ENCODE data around the gene TMEM108. TPM values are rescaled to one million over a fixed set of nuclear protein-coding genes. Genes with fewer than 3 reads are reported as not detected.

TMEM108 gene
- total and polyA plus RNA-seq, 2 of the 4 experiments (the other 2 are of a cell fraction), result 0.18 to 2.2 TPM

- no TSS peak for BruUV-seq (replicated peaks)
- no peak overlapping the region for H2AK5ac ChIP-seq (ENCODE audit: low read depth, low read length)
- H4K8ac ChIP-seq (ENCODE audit: low read depth in 2 of 2, low read length in 2 of 2), result no peak overlapping the region
- H3K14ac ChIP-seq (replicated peaks; ENCODE audit: low read depth, low read length), result no peak overlapping the region
- CTCF ChIA-PET, result no interaction called here
- H3K9ac ChIP-seq (ENCODE audit: low read depth, low read length), result no peak overlapping the region
- no peak for ATAC-seq (ENCODE audit: low read depth)
- no peak overlapping the region for H3K4ac ChIP-seq (ENCODE audit: low read depth, low read length)
- intact Hi-C loops (cut with micrococcal nuclease) (no loop called here), dilution Hi-C loops (cut with HindIII; ENCODE audit: low sequenced_read_pairs, unreplicated experiment) (no loop called here), in situ Hi-C loops (cut with MboI; ENCODE audit: low sequenced_read_pairs) (no loop called here)
- no peak overlapping the region for H3K56ac ChIP-seq (ENCODE audit: extremely low read depth, insufficient read depth, low read length)
- H3K23ac ChIP-seq (ENCODE audit: low read depth, low read length), result no peak overlapping the region
- no peak overlapping the region for H3K4me2 ChIP-seq (ENCODE audit: low read depth, low read length)
- H2BK5ac ChIP-seq (ENCODE audit: low read depth, low read length, poor library complexity, severe bottlenecking), result no peak overlapping the region
- POLR2A ChIA-PET (ENCODE audit: unreplicated experiment), result no interaction called here
- H3K4me1 ChIP-seq (ENCODE audit: control insufficient read depth, insufficient read depth, low read length), result no peaks in the 10 kb centered on the region
- no peak overlapping the region for H3K27ac ChIP-seq (ENCODE audit: insufficient read depth, low read length)
- no peak overlapping the region for H4K91ac ChIP-seq (ENCODE audit: insufficient read depth, low read depth, low read length)
- no peaks in the 10 kb centered on the region for H4K20me1 ChIP-seq (ENCODE audit: insufficient read depth, low read length)
- no peak overlapping the region for H2BK15ac ChIP-seq (ENCODE audit: low read depth, low read length)
- H3K27me3 ChIP-seq (ENCODE audit: control insufficient read depth, insufficient read depth, low read length), result no peaks in the 10 kb centered on the region
- H2AFZ ChIP-seq (replicated peaks; ENCODE audit: low read length, poor library complexity), result no peak overlapping the region
- WGBS, 2 experiments (ENCODE audit: extremely low coverage in 2 of 2, insufficient read length in 1 of 2), result no CpG with 5 or more reads among the region's 1 CpG
- DNase-seq, result no peak
- no peaks in the 10 kb centered on the region for H3K9me3 ChIP-seq (ENCODE audit: control insufficient read depth, insufficient read depth, low read length)
- TF ChIP-seq, protein P1, sequence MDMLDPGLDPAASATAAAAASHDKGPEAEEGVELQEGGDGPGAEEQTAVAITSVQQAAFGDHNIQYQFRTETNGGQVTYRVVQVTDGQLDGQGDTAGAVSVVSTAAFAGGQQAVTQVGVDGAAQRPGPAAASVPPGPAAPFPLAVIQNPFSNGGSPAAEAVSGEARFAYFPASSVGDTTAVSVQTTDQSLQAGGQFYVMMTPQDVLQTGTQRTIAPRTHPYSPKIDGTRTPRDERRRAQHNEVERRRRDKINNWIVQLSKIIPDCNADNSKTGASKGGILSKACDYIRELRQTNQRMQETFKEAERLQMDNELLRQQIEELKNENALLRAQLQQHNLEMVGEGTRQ (IDR thresholded peaks at IDR 0.05; ENCODE audit: low read depth, low read length), result no peak
- TF ChIP-seq CTCF (conservative IDR thresholded peaks at IDR 0.05; ENCODE audit: low read depth, low read length), result no peak
- TF ChIP-seq RAD21 (IDR thresholded peaks at IDR 0.05; ENCODE audit: low read length), result no peak
- no peak for TF ChIP-seq RCOR1 (IDR thresholded peaks at IDR 0.05; ENCODE audit: insufficient replicate concordance, low read length)
- TF ChIP-seq POLR2A (IDR thresholded peaks at IDR 0.05; ENCODE audit: low read depth, low read length), result no peak
- no peak for TF ChIP-seq CEBPB (IDR thresholded peaks at IDR 0.05; ENCODE audit: low read depth, low read length)
- no peak for TF ChIP-seq ELK1 (IDR thresholded peaks at IDR 0.05; ENCODE audit: borderline replicate concordance, low read depth, low read length)
- no peak for TF ChIP-seq MAFK (IDR thresholded peaks at IDR 0.05; ENCODE audit: low read depth, low read length)
- H2BK120ac ChIP-seq (ENCODE audit: low read depth, low read length), result no peak overlapping the region
- no peak overlapping the region for H3K4me3 ChIP-seq (ENCODE audit: insufficient read depth, low read depth, low read length)
- H2AK9ac ChIP-seq (replicated peaks; ENCODE audit: low read depth, low read length, poor library complexity), result no peak overlapping the region
- H3K18ac ChIP-seq (ENCODE audit: low read depth, low read length), result no peak overlapping the region
- no peak overlapping the region for H4K5ac ChIP-seq (ENCODE audit: low read depth, low read length)
- H3K36me3 ChIP-seq (ENCODE audit: control insufficient read depth, insufficient read depth, low read length), result no peaks in the 10 kb centered on the region
- no peak overlapping the region for H2BK20ac ChIP-seq (ENCODE audit: low read depth, low read length)
- H3K9me1 ChIP-seq (ENCODE audit: insufficient read depth, low read length), result no peaks in the 10 kb centered on the region
- H3K79me1 ChIP-seq (ENCODE audit: low read depth in 1 of 2, low read length in 2 of 2), result no peaks in the 10 kb centered on the region
These were observed 150.8 kb downstream of the TMEM108 start for GRCh38 chr3:133188996-133189395.
